GM15510 (cell line): ENCODE measurements around the gene MAPT.

ENCODE experiments used
- POLR2A ChIP-seq: IDR thresholded peaks from 3 replicates; pipeline ENCODE4 v1.6.1; 2011; ENCODE audit warnings: borderline replicate concordance; ENCODE audit not compliant: insufficient read length; ENCODE audit errors: extremely low read depth

Gene MAPT

GRCh38 chr17:45949755-45950320, 55.5 kb downstream of the MAPT start:
- no peak for TF ChIP-seq POLR2A

GRCh38 chr17:45950888-45951287, 56.5 kb downstream of the MAPT start:
- no peak for TF ChIP-seq POLR2A

GRCh38 chr17:45951403-45951802, 57.0 kb downstream of the MAPT start:
- no peak for TF ChIP-seq POLR2A

- TF ChIP-seq POLR2A, result no peak
Observed at GRCh38 chr17:45951941-45952340, 57.6 kb downstream of the MAPT start.

GRCh38 chr17:45952814-45953320, 58.5 kb downstream of the MAPT start:
- TF ChIP-seq POLR2A, result no peak

GRCh38 chr17:45953561-45953960, 59.2 kb downstream of the MAPT start:
- TF ChIP-seq POLR2A, result no peak

GRCh38 chr17:45954914-45955313, 60.6 kb downstream of the MAPT start:
- no peak for TF ChIP-seq POLR2A

- no peak for TF ChIP-seq POLR2A
Observed at GRCh38 chr17:45955326-45955725, 61.0 kb downstream of the MAPT start.

GRCh38 chr17:45956090-45956489, 61.7 kb downstream of the MAPT start:
- no peak for TF ChIP-seq POLR2A

- TF ChIP-seq POLR2A, result no peak
Observed at GRCh38 chr17:45958307-45958706, 64.0 kb downstream of the MAPT start.

GRCh38 chr17:45958994-45959665, 64.8 kb downstream of the MAPT start:
- no peak for TF ChIP-seq POLR2A

GRCh38 chr17:45960311-45960710, 66.0 kb downstream of the MAPT start:
- no peak for TF ChIP-seq POLR2A

- no peak for TF ChIP-seq POLR2A
Observed at GRCh38 chr17:45961206-45961605, 66.9 kb downstream of the MAPT start.

GRCh38 chr17:45962221-45962972, 68.0 kb downstream of the MAPT start:
- no peak for TF ChIP-seq POLR2A

GRCh38 chr17:45963283-45963682, 68.9 kb downstream of the MAPT start:
- TF ChIP-seq POLR2A, result no peak
